GM19025 (cell line): ENCODE results near the gene ZSWIM1.
A peak's percentile ranks its signal among the peaks of the same experiment; 100 is the strongest.
"Not testable (repeated sequence)": the region's sequence is repeated elsewhere in the genome, so short reads cannot be mapped to it uniquely, and the experiment has no call there.

Source experiments
- ATAC-seq: cut with Tn5 transposase; IDR thresholded peaks from one replicate; pipeline ENCODE4 v1.9.1; 2021; ENCODE audit warnings: mild to moderate bottlenecking, low read depth, moderate library complexity; ENCODE audit not compliant: unreplicated experiment

ZSWIM1 gene

DNA sequence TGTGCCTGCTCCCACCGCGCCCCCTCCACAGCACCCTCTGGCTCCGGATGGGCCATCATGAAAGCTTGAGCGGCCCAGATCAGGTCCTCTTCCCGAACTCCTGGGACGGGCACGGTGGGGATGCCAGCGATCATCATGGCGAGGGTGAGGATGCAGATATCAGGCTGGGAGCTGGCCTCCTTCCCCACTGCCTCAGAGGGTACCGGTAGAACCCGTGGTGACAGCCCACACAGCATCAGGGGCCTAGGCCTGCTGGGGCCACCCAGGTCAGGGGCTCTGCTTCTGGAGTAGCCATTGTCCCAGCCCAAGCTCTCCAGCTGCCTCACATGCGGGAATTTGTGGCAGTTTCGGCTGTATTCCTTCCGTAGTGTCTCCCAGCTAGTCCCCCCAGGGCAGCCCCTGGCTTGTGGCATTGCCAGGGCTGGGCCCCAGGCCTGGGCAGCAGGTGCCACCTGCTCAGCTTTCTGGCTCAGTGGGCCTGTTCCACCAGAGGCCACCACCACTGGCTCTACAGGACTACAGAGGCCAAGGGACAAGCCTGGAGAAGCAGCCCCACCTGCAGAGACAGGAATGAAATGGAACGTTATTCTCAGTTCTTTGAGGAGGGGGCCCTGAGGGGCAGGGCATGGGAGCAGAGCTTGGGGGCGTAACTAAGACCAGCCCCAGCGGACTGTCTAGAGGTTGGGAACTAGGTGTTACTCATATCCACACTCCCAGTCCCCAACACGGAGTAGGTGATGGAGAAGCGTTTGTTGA lies 5.7 kb downstream of the ZSWIM1 start:
- no peak for ATAC-seq

DNA sequence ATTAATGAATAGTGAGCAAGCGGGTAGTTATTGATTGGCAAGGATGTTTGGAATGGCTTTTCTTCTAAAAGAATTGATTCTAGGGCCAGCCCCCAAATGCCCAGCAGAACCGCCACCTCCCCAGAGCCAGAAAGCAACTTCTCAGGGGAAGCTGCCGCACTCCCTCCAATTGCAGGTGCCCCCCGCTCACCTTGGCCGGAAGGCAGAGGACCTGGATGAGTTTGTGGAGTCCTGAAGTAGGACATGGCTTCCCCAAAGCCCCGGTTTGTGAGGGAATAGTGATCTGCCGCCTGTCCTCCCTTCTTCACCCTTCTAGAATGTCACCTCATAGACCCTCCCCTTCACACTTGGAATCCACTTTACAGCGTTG lies 6.3 kb downstream of the ZSWIM1 start, which contains the start of gene SPATA25:
SPATA25 (minus strand) TSS at position 277 of the 370 bp plus-strand sequence; CDS start at position 245, 32 bp downstream.
- ATAC-seq: no peak

DNA sequence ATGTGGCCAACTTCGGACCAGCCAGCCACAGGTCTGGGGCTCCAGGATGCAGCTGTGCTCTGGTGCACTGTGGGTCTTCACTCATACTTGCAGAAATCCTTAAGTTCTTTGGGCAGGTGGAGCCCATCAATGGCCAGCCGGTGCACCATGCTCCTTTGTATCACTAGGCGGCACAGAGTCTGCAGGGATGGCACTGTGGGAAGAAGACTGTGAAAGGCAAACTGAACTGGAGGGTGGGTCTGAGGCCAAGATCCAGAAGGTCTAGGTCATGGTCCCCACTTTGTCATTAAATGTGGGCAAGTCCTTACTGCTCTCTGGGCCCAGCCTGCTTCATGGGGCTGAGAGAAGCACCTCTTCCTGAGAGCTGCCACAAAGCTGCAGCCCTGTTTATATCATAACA lies 7.7 kb downstream of the ZSWIM1 start:
- ATAC-seq: no peak

DNA sequence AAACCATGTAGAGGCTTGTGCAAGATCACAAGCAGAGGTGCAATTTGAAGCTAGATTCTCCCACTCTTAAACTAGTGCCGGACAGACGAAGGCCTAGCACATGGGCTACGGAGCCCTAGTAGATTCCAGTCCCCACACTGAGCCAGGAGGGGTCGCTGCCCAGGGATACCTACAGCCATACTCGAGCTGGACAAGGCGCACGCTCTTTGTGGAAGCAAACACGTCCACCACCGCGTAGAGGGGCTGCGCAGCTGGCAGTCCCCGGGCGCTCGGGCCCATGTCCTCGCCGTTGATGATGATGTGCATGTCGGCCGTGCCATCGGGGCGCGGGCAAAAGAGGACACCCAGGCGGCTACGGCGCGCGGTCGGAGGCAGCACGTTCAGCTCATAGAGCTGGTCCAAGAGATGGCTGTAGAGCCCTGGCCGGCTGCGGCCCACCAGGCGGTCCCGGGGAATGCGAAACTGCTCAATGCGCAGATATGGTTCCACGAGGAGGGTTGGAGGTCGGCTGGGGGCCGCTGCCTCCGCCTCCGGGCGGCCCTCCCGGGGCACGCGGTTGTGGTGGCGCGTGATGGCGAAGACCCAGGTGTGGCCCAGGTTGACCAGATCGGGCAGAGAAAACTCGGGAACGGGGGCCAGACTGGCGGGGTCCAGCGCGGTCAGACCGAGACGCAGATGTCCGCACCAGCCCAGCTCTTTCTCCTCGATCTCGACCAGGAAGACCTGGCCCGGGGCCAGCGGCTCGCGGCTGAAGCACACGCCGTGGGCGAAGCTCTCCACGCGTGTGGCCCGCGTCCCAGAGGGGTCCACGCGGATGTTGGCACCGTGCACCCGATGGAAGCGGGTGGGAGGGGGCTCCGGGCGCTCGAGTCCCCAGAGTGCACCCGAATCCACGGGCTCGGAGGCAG lies 9.3 kb downstream of the ZSWIM1 start:
- no peak for ATAC-seq

DNA sequence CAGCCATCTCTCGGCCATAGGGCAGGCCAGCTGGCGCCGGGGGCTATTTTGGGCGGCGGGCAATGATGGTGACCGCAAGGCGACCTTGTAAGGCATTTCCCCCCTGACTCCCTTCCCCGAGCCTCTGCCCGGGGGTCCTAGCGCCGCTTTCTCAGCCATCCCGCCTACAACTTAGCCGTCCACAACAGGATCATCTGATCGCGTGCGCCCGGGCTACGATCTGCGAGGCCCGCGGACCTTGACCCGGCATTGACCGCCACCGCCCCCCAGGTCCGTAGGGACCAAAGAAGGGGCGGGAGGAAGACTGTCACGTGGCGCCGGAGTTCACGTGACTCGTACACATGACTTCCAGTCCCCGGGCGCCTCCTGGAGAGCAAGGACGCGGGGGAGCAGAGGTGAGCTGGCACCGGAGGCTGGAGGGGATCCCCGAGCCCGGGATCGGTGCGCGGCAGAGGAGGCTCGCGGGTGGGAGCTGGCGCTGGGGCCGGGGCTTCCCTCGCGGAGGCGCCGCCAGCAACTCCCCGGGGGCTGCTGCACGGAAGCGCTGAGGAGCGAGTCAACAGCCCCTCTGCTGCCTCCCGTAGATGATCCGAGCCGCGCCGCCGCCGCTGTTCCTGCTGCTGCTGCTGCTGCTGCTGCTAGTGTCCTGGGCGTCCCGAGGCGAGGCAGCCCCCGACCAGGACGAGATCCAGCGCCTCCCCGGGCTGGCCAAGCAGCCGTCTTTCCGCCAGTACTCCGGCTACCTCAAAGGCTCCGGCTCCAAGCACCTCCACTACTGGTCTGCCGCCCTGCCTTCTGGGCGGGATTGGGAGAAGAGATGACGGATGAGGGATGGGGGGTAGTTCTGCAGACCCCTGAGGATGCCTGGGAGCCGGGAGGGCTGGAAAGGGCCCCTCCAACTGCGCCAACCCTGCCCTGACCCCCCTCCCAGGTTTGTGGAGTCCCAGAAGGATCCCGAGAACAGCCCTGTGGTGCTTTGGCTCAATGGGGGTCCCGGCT lies 10.3 kb downstream of the ZSWIM1 start, which contains the start of the genes CTSA and NEURL2:
CTSA (plus strand) TSS at position 351 of the 999 bp plus-strand sequence; CDS start at position 585, 234 bp downstream.
NEURL2 (minus strand) TSS at position 224 of the 999 bp plus-strand sequence; CDS start at position 7, 217 bp downstream.
- ATAC-seq: peak; percentile 68

DNA sequence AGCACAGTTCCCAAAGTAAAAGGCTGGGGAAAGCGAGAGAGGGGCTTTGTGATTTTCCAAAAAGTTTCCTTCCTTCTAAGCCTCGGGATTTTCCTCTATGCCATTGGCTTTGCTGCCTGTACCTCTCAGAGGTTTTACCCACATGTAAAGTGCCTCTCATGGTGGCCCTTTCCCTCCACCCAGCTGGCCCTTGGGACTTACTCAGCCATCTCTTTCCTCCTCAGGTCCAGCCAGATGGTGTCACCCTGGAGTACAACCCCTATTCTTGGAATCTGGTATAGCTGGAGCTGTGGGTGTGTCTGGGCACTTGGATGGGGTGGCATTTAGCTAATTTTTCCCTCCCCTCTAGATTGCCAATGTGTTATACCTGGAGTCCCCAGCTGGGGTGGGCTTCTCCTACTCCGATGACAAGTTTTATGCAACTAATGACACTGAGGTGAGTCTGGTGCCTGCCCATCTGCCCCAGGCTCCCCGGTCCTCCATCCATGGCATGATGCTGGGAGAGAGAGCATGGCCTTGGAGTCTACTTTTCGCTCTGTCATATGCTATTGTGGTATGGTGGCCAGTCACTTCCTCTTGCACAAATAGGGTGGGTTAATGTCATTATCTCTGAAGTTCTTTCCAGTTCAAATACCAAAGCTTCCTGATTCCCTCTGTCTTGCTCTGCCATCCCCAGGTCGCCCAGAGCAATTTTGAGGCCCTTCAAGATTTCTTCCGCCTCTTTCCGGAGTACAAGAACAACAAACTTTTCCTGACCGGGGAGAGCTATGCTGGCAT lies 11.2 kb downstream of the ZSWIM1 start:
- no peak for ATAC-seq

DNA sequence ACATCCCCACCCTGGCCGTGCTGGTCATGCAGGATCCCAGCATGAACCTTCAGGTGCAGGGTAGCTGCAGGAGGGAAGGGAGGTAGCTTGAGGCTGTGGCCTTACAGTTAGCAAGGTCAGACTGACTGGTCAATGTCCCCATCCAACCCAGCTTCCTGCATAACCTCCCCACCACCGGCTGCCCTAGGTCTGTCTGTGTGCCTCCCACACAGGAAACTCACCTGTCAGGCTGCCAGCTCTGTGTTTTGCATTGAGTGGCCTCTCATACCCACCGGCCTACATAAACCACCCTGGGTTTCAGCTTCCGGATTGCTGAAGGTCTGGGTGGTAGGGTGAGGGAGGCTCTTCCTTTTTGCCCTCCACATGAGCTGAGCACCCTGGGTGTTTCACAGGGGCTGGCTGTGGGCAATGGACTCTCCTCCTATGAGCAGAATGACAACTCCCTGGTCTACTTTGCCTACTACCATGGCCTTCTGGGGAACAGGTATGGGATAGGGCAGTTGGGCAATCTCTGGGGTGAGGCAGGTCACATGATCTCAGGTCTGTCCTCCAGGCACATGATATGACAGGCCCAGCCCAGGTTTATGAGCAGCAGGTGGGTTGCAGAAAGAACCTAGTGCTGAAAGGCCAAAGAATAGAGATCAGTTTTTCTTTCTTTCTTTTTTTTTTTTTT lies 11.9 kb downstream of the ZSWIM1 start:
- no peak for ATAC-seq

DNA sequence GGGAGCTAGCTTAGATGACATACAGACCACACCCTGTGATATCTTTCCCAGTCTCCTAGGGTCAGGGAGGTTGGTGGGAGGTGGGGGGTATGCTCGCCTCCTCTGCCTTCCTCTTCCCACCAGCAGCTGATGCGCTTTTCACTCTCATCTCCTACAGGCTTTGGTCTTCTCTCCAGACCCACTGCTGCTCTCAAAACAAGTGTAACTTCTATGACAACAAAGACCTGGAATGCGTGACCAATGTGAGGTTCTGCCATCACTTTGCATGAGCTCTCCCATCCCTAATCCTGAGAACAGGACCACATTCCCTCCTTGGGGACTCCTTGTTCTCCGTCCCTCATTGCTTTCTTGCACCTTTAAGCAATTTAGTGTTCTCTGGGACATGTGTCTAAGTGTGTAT lies 12.8 kb downstream of the ZSWIM1 start:
- ATAC-seq: no peak

DNA sequence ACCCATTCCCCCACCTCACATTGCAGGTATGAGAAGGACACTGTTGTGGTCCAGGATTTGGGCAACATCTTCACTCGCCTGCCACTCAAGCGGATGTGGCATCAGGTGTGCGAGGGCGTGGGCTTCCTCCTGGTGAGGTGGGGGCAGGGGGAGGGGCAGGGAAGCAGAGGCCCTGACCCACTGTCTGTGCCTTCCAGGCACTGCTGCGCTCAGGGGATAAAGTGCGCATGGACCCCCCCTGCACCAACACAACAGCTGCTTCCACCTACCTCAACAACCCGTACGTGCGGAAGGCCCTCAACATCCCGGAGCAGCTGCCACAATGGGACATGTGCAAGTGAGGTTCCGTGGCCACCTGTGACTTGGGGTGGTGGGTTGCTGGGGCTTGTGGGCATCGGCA lies 13.8 kb downstream of the ZSWIM1 start:
- no peak for ATAC-seq

DNA sequence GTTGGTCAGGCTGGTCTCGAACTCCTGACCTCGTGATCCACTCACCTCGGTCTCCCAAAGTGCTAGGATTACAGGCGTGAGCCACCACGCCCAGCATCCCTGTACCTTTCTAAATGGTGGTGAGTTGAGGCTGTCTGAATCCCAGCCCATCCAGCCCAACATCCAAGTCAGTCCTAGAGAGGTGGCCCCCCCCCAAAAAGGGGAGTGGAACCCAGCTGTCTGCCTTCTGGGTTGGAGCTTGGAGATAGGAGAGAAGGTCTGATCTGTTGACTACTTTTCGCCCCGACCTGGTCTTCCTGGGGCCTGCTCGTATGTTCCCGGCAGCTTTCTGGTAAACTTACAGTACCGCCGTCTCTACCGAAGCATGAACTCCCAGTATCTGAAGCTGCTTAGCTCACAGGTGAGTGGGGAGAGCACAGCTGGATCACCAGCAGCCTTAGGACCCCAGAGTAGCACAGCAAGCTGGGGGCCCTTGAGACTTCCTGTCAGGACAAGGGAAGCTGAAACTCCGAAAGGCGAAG lies 15.7 kb downstream of the ZSWIM1 start:
- ATAC-seq: no peak

DNA sequence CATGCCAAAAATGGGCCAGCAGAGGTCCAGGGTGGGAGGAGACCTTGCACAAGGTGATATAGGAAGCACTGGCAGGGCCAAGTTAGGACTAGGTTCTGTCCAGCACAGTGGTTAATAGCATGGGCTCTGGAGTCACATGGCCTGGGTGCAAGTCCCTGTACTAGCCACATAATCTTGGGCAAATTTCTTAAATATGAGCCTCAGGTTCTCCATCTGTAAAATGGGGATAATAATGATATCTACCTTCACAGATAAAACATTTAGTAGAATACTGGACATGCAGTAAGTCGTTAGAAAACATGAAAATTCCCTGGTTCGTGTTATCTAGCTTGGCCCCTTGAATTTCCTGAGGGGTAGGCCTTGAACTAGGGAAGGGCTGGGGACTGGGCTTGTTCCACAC lies 16.3 kb downstream of the ZSWIM1 start:
- no peak for ATAC-seq

DNA sequence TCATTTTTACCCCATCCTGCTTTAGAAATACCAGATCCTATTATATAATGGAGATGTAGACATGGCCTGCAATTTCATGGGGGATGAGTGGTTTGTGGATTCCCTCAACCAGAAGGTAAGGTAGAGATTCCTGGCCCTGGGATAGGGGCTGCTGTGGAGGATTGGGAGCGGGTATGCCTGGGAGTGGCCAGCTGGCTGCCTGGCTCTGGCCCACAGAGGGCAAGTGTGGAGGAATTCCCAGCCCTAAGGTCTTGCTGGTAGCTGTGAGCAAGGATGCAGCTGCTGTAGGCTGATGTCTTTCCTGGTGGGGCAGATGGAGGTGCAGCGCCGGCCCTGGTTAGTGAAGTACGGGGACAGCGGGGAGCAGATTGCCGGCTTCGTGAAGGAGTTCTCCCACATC lies 16.7 kb downstream of the ZSWIM1 start:
- no peak for ATAC-seq

DNA sequence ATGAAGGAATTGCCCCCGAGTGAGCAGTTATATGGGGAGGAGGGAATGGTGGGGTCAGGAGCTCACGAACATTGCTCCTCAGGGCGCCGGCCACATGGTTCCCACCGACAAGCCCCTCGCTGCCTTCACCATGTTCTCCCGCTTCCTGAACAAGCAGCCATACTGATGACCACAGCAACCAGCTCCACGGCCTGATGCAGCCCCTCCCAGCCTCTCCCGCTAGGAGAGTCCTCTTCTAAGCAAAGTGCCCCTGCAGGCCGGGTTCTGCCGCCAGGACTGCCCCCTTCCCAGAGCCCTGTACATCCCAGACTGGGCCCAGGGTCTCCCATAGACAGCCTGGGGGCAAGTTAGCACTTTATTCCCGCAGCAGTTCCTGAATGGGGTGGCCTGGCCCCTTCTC lies 17.3 kb downstream of the ZSWIM1 start:
- no peak for ATAC-seq

DNA sequence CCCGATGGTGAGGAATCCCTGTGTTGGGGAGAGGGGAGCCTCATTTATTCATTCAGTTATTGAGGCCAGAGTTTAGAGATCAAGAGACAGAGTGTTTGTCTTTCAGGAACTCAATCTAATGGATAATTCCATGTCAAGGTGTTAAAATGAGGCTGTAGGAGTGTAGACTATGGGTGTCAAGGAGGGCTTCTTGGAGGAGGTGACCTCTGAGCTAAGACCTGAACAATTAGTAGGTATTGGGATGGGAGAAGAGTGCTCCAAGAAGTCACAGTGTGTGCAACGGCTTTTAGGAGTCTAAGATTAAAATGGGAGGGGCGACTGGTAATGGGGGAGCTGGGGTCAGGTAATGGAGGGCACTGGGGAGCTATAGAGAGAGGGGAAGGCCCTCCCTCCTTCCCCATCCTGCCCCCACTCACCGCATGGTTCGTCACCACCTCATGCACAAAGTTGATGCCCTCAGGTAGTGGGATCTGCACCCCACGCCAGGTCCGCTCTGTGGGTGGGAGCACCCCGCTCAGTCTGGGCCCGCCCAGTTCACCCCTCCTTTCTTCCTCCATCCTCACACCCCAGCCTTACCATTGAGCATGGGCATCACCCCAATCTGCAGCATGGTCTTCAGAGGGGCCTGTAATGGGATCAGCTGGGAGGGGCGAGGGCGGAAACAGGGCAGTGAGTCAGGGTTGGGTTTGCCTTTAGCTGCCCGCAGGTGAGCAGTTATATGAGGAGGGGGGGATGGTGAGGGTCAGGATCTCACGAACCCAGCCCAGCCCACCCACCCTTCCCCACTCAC lies 18.2 kb downstream of the ZSWIM1 start:
- ATAC-seq: no peak

DNA sequence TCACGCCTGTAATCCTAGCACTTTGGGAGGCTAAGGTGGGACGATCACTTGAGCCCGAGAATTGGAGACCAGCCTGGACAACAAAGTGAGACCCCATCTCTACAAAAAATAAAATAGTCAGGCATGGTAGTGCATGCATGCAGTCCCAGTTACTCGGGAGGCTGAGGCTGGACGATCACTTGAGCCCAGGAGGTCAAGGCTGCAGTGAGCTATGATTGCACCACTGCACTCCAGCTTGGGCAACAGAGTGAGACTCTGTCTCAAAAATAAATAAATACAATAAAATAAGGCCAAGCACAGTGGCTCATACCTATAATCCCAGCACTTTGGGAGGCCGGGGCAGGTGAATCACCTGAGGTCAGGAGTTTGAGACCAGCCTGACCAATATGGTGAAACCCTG lies 20.3 kb downstream of the ZSWIM1 start:
- not testable (repeated sequence) for ATAC-seq

DNA sequence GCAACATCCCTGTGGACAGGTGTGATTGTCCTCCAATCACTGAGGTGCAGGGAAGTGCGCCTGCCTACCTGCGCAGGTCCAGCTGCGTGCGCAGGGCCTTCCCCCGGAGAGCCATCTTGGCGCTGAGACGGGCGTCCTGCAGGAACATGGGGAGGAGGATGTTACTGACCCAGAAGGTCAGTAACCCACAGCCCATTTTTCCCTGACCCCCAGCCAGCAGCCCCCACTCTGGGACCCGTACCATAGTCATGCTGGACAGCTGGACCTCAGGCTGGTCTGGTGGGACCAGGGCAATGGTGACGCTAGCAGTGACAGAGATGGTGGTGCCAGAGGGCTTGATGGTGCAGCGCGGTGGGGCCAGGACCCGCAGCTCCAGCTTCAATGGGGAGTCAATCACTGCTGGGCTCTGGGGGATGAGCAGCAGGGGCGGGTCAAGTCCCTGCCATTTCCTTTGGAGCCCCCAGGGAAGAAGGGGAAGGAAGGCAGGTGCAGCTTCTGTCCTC lies 21.2 kb downstream of the ZSWIM1 start:
- no peak for ATAC-seq

DNA sequence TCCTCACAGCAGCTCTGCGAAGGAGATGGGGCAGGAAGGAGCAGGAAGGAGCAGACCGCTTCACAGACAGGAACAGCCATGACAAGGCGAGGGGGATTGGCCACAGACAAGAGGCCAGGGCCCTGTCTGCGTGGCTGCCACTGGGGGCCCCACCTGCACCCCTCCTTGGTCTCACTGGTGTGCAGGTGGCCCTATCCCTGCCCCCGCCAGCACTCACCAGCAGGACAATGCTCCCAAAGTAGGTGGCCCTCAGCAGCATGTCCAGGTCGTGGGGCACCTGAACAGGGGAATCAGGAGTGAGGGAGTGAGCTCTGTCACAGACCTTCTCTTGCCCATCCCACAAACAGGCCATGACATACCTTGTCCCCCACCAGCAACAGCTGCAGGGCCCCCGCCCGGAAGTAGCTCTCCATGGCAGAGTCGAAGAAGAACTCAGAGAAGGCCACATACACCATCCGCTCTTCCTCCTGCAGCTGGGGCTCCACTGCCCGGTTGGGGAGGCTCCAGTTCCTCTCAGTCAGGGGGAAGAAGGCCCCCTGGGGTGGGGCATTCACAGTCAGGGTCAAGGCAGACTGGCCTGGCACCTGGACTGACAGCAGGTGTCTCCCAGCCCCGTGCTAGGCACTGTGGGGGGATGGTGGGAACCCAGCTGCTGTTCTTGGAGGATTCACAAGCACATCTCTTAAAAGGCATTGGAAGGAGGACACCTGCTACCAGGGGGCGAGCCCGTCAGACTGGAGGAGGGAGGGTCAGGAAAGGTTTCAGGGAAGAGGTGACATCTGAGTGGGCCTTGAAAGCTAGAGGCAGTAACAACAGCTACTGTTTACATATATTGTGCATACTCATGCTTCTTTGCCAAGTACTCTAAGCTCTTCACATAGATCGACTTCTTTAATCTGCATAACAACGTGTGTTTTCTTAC lies 23.8 kb downstream of the ZSWIM1 start:
- ATAC-seq: no peak
